NCI-H1105 (cell line): ENCODE data around the gene PPP1R27.

ENCODE experiments used
- DNase-seq: peaks from one replicate; lab custom pipeline; 2025; lab: John Stamatoyannopoulos, UW

PPP1R27 gene

DNA sequence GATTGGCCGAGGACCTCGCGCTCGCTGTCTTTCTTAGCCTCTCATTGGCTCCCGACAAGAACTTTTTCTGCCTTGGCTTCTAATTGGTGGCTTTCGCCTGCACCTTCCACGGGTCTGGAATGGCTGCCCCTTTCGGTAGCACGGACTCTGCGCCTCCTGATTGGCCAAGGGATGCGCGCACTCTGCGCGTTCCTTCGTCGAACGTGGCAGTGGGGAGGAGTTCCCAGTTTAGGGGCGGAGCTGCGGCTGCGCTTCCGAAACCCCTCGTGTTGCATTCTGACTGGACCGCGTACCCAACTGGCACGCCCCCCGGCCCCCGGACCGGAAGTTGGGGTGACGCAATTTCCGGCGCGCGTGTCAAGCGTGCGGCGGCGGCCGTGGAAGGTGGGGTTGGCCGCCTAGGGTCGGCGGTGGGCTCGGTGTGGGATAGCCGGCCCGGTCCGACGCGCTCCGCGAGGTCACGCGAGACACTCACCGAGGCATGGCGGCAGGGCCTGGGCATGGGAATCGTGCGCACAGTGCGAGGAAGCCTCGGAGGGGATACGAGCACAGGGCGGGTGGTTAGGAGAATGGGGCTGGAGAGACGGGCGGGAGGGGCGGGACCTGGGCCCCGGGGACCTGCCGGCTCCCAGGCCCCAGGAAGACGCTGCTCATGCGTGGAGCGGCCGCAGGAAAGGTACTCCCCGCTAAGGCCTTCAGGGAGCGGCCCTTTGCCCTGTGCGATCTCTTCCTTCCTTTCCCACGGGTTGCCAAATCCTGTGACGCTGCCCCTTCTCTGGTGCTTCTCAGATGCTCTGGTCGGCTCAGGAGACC is 26.1 kb upstream of the PPP1R27 start:
- DNase-seq: peak; percentile 98

DNA sequence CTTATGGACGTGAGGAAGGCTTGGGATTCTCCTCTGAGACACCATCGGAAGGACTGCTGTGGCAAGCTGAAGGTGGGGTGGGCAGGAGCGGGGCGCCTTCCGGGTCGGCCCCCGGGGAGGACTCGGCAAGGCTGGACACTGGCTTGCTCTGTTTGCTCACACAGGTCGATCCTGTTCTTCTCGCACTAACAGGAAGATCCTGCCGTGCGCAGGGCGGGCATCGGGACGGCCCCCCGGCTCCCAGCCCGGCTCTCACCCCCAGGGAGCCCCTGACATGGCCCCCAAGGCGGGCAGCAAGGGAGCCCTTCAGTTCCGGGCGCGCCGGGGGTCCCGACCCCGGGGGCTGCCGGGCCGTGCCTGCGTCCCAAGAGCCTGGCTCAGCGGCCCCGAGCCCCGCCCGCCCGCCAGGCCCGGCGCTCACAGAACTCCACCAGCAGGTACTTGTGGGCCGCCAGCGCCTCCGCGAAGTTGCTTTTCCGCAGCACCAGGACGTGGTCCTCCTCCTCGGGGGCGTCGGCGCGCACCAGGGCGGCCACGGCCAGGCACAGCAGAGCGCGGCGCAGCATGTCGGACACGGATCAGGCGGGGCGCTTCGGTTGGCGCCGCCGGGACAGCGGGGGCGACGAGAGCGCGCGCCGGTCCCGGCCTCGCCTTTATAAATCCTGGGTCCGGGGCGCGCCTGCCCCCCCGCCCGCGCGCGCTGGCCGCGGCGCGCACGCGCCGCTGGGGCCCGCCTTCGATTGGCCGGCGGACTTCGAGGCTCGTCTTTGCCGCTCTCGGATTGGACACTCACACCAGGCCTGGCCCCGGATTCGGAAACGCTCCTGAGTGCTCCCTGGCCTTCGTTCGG is 25.3 kb upstream of the PPP1R27 start, which contains the start of gene P4HB:
TSS of gene P4HB (minus strand) at position 630 of the 850 bp plus-strand sequence. CDS start at position 566, 64 bp downstream.
- DNase-seq: no peak

DNA sequence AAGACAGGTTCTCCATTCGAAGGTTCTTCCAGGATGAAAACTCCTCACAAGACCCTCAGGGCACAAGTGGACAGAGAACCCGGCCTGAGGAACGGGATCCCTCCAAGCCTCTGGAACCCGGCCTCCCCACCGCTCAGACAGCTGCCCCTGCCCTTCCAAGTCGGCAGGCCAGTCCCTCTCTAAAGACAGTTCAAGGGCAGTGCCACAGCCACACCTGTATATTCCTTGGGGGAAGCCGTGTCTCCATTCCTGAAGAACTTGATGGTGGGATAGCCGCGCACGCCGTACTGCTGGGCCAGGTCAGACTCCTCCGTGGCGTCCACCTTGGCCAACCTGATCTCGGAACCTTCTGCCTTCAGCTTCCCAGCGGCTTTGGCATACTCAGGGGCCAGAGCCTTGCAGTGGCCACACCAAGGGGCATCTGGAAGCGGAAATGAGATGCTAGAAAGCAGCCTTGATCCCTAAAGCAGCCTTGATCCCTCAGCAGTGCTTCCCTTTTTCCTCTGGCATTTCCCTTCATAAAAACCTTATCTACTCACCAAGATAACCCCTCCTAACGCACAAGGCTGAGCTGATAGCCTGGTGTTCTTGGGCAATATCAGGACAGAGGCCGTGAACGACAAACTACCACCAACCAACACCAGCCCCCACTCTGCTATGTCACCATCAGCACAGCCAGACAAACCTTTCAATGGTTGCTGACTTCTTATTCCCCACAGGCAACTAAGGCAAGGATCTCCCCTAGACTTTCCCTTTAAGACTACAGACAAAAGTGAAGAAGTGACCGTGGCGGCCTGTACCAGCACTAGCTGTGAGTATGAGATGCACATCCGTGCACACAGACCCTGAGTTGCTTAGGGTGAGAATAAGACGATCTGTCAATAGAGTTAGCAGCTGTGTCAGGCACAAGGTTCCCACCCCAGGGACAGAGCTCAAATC is 24.4 kb upstream of the PPP1R27 start:
- no peak for DNase-seq

DNA sequence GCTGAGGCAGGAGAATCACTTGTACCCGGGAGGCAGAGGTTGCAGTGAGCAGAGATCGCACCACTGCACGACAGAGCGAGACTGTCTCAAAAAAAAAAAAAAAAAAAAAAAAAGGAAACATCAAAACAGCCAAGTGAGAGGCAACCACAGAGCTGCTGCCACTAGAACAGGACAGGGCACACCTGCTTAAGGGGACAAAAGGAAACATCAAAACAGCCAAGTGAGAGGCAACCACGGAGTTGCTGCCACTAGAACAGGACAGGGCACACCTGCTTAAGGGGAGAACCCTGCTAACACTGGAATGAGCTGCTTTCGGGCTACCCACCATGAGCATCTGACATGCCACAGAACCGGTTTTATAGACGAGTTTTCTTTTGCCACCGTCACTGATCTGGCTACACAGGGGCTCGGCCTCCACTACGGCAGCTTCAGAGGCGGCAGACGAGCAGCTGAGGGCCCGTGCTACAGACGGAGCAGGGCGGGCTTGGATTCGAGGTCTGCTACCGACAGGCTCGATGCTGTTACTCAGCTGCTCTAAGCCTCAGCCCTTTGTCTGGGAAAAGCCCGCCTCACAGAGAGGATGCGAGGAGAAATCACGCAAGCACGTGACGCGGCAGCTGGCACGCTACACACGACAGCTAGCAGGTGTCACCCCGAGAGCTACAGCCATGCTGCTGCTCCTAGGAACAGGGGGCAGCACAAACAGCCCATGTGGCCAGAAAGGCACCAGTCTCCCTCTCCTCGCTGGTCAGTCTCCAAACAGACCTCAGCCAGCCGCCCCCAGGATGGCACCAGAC is 23.5 kb upstream of the PPP1R27 start:
- no peak for DNase-seq

DNA sequence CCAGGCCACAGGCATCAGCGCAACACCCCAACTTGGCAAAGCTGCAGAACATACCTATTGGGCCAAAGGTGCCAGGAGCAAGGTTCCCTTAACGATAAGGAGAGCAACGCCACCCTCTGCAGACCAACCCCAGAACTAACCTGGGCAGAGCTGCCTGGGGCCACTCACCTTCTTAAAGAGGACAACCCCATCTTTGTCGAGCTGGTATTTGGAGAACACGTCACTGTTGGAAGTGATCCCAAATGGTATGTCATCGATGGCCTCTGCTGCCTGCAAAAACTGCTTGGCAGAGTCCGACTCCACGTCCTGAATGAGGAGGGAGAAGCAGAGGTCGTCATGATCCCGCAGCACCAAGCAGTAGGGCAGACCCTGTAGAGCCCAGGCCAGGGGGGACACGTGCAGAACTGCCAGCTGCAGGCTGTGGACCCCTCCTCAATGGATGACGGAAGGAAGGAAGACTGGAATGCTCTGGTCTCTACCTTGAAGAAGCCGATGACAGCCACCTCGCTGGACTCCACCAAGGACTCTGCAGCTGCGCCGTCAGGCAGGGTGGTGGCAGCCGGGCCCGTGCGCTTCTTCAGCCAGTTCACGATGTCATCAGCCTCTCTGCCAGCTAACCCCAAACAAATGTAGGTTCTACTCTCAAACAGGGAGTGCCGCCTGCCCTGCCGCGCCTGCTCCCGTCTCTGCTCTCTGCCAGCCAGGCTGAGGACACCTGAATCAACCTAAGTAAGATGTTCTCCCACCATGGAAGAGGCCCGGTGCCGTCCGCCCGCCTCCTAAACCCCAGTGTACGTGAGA is 20.3 kb upstream of the PPP1R27 start:
- DNase-seq: no peak

DNA sequence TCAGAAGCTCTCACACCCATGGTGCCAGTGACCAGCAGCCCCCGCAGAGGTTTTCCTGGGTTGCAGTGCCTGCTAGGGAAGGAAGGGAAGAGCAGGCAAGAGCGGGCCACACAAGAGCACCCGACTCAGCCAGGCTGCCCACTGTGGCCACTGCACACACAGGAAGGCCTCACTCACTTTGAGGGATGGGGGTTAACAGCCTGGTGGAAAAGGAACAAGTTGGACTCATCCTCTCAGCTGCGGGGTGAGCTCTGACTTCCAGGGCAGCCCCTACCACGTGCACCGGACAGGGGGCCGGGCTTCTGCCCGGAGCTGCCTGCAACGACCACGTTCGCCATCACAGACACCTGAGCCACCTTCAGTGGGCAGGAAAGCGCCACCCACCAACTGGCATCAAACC is 17.4 kb upstream of the PPP1R27 start:
- DNase-seq: no peak

DNA sequence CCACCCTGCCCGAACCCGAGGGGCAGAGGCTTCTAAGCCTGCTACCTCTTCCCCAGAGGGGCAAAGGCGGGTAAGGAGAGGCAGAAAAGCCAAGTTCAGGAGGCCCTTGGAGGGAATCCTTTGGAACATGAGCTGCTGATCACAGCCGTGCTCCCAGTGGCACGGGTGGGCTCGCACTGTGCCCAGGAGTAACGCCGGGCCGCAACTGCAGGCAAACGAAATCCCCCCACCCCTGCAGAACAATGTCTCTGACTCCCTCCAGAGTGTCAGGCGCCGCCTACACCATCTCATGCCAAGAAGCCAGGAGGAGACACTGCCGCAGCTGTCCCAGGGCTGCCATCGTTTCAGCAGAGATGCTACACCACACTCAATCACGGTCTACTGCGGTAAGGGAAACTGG is 16.6 kb upstream of the PPP1R27 start:
- DNase-seq: no peak

DNA sequence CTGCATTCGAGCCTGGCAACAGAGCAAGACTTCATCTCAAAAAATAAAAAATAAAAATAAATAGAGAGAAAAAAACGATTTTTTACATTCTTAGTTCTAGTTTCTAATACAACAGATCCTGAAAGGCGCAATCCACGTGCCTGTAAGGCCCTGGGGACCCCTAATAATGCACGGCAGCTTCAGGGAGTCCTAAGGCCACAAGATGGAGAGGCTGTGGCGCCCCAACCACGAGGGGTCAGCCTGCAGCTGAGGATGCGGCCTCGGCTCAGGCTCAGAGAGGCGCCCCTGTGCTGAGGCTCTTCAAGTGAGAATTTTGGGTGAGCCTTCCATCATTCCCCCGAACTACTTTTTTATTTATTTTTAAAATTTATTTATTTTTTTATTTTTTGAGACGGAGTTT is 14.6 kb upstream of the PPP1R27 start:
- no peak for DNase-seq

DNA sequence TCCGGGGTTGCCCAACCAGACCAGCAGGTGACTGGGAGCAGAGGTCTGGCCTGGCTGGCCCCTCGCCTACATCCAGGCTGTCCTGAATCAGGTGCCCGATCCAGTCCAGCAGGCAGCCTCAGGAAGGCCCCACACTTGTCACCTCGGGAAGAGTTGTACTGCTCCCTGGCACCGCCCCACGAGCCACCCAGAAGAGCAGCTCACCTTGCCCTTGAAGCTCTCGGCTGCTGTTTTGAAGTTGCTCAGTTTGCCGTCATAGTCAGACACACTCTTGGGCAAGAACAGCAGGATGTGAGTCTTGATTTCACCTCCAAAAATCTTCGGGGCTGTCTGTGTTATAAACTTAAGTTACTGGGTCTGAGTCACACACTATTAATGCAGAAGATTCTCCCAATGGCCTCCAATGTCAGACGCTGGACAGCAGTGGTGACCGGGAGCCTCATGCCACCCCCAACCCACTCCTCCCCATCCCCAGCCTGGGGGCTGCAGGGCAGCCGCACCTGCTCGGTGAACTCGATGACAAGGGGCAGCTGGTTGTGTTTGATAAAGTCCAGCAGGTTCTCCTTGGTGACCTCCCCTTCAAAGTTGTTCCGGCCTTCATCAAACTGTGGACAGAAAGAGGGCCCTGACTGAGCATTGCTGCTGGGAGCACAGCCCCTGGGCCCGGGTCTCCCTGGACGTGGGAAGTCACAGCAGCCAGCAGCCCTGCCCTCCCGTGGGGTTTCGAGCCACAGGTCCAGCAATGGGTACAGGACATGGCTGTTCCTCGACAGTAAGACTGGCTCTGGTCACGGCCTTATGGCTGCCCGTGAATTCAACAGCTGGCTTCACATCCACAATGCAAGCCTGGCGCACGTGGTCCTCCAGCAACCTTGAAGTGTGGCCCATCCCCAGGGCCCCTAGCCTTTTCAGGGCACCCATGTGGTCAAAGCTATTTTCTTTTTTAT is 12.2 kb upstream of the PPP1R27 start:
- DNase-seq: no peak

DNA sequence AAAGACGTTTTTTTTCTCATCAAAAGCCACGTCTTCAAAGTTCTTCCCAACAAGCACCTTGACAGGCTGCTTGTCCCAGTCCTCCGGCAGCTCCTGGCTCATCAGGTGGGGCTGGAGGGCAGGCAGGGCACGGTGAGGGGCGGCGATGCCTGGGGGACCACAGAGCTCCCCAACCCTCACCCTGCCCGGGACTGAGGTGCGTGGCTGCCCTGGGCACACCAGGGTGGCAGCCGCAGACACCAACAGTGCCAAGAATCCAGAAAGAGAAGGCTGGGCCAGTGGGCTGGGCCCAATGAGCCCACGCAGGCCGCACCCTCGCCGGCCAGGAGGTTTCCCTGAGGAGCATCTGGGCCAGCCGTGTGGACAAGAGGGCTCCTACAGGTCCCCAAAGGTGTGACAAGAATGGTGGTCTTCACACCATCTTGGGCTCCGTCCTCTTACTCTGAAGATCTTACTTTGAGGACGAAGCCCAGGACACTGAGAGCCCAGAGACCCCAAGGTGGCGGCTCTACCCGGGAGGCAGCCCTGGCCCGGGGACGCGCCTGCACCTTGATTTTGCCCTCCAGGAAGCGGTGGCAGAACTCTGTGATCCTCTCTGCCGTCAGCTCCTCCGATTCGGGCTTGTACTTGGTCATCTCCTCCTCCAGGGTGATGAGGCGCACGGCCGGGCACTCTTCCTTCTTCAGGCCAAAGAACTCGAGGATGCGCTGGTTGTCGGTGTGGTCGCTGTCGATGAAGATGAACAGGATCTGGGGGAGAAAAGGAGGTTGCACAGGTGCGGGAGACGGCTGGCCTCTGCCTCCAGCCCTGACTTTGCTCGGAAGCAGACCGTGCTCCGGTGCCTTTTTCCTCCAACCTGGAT is 11.3 kb upstream of the PPP1R27 start:
- no peak for DNase-seq

DNA sequence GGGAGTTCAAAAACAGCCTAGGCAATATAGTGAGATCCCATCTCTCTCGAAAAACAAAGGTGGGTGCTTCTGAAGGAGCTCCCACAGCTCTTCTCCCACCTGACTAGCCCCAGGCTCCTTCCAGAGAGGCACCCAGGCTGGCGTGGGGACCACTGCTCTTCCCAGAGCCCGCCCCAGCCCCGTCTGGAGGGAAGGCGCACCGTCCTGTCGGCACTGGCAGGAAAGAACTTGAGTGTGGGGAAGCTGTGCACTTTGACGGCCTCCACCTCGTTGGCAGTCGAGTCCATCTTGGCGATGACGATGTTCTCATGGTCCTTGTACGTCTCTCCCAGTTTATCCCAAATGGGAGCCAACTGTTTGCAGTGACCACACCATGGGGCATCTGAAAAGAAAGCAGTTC is 10.5 kb upstream of the PPP1R27 start:
- no peak for DNase-seq

DNA sequence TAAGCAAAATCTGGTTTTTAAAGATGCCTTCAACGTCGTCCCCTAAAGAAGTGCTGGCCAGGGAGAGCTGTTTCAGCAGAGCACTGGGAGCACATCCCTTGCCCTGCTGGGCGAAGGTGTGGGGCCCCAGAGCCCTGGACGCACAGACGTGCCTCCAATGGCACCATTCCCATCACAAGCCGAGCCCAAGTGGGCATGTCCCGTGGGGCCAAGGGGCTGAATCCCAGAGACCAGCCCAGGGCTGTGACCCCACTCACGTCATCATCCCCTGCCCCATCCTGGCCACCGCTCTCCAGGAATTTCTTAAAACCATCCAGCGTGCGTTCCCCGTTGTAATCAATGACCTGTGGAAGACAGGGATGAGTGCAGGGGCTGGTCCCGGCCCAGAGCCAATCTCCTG is 10.0 kb upstream of the PPP1R27 start:
- DNase-seq: no peak

DNA sequence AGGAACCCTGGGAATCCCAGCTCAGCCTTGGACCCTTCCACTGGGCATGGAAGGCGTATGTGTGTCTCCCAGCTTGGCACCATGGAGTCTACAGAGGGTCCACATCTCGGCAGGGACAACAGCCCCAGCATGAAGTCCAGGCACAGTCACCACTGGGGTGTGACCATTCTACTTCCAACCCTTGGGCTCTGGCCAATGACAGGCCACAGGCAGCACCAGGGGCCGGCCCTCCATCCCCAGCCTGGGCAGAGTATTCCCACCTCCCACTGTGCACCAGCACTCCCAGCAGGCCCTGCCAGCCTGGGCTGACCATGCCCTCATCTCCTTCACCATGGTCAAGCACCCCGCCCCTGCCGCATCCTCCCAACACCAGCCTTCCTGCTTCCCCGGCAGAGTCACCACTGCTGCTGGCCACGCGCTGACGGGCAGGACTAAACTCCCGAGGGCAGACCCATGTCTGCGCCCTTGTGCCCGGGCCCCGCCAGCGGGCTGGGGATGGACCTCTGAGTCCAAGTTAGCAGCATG is 9.5 kb upstream of the PPP1R27 start:
- no peak for DNase-seq

DNA sequence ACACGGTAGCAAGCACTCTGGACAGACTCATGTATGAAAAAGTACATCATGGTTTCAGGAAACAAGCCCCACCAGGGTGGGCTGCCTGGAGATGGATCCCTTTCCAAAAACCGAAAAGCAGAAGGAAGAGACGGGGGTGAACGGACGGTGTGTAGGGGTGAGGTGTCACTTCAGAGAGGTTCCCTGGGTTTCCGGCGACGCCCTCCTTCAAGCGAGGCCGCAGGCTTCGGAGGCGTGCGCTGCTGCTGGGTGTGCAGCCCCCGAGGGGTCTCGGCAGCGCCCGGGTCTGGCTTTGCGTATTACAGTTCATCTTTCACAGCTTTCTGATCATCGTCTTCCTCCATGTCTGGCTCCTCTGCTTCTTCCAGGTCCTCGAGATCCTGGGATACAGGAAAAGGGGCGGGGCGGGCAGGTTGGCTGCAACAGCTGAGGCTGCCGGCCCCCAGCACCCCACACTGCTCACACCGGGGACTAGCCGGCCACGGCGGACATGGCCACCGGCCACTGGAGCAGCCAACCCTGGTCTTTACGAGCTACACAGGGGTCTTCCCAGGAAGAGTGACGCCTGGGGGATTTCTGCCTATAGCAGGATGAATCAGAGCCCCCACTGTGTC is 9.0 kb upstream of the PPP1R27 start:
- DNase-seq: no peak

DNA sequence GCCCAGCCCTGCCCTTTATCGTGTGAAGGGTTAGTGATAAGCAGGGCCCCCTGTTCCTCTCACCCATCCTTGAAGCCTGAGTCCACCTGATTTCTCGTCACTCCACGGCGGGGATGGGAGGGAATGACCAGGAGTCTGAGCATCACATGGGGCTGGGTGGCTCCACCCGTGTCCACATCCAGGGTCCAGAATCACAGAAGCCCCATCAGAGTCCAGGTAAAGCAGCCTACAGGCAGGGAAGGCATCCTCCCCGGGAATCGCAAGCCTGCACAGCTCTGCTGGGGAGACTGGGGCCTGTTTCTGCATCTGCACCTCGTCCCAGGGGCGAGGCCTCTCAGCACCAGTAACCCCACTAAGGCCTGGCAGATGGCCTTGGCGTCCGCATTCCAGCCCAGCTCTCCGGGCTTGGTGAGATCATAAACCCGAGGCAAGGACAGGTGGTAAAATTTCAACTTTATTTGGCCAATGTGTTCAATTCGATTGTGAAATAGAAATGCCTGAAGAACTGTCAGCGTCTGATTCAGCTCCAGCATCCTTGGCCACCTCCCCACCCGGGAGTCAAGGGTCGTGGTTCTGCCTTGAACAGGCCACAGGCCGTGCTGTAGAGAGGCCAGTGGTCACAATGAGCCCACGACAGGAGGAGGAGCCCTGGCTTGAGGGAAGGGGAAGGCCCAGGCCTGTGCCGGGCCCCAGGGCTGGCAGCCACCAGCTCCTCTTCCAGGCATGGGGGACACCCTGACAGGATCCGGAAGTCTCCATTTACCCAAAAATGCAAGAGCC is 8.1 kb upstream of the PPP1R27 start:
- DNase-seq: no peak

DNA sequence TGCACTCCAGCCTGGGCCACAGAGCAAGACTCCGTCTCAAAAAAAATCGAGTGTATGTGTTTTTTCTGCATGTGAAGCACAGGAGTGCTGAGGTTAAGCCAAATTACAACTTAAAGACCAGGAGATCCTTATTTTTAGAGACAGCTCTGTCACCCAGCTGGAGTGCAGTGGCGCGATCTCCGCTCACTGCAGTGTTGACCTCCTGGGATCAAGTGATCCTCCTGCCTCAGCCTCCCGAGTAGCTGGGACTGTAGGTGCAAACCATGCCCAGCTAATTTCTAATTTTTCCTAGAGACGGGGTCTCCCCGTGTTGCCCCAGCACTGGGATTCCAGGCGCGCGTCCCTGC is 7.5 kb upstream of the PPP1R27 start:
- no peak for DNase-seq

DNA sequence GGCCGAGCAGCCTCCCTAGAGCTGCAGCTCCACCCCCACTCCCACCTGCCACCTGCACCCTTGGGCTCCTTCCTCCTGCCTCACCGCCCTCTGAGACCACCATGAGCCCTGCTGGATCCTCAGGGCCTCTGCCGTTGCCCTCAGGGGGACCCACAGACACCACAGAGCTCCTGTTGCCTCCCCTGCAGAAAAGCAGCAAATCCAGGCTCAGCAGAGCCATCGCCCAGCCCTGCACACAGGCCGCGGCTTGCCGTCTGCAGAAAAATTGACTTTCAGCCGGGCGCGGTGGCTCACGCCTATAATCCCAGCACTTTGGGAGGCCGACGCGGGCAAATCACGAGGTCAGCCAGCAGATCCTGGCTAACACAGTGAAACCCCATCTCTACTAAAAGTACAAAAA is 7.0 kb upstream of the PPP1R27 start:
- DNase-seq: no peak
